A673 (cell line): Measurements from ENCODE around the gene FAM217A. TPM values are rescaled to one million over a fixed set of nuclear protein-coding genes. Genes with fewer than 3 reads are reported as not detected.

ENCODE experiments used
- BruUV-seq: library from RNA; stranded (reverse); fragments of 400-500 nt; replicated peaks from 2 replicates; lab custom pipeline; 2021; lab: Mats Ljungman, UMichigan
- CTCF ChIA-PET: fragments of 300-600 bp; sonication (Branson Sonifier 250); formaldehyde crosslinking; loops from one replicate; lab custom pipeline; 2022; ENCODE audit warnings: antibody characterized with exemption; lab: Charles Lee
- POLR2A ChIA-PET: fragments of 300-600 bp; sonication (Branson Sonifier 250); formaldehyde crosslinking; loops from one replicate; lab custom pipeline; 2022; ENCODE audit warnings: antibody characterized with exemption; ENCODE audit not compliant: low non-redundant PET; lab: Charles Lee
- DNase-seq: peaks from one replicate; pipeline ENCODE4 v3.0.0-alpha.2; 2015; ENCODE audit warnings: low spot score
- H3K27ac ChIP-seq: fragments of 200-600 bp; sonication (generic); 2 replicates; pipeline ENCODE4 v1.5.1; 2016; ENCODE audit warnings: mixed run types, low read depth, mild to moderate bottlenecking, mixed read lengths, antibody characterized with exemption, low read length; ENCODE audit not compliant: poor library complexity, severe bottlenecking
- H3K27me3 ChIP-seq: fragments of 200-600 bp; sonication (generic); replicated peaks from 2 replicates; pipeline ENCODE4 v1.6.1; 2017; ENCODE audit warnings: mixed run types, low read depth, mild to moderate bottlenecking, mixed read lengths, antibody characterized with exemption, low read length; ENCODE audit not compliant: insufficient read depth, poor library complexity
- H3K36me3 ChIP-seq: fragments of 200-600 bp; sonication (generic); 2 replicates; pipeline ENCODE4 v1.6.1; 2016; ENCODE audit warnings: mixed run types, mild to moderate bottlenecking, mixed read lengths, antibody characterized with exemption, low read length; ENCODE audit not compliant: insufficient read depth, poor library complexity, severe bottlenecking
- H3K4me1 ChIP-seq: fragments of 200-600 bp; sonication (generic); 2 replicates; pipeline ENCODE4 v1.6.1; 2017; ENCODE audit warnings: mixed run types, mild to moderate bottlenecking, mixed read lengths, antibody characterized with exemption, low read length; ENCODE audit not compliant: insufficient read depth, poor library complexity, severe bottlenecking
- H3K4me3 ChIP-seq: fragments of 200-600 bp; sonication (generic); 2 replicates; pipeline ENCODE4 v1.5.1; 2016; ENCODE audit warnings: low read depth, mixed run types, mild to moderate bottlenecking, mixed read lengths, low read length; ENCODE audit not compliant: poor library complexity, severe bottlenecking
- H3K9me3 ChIP-seq: fragments of 200-600 bp; sonication (generic); 2 replicates; pipeline ENCODE4 v1.6.1; 2016; ENCODE audit warnings: mixed run types, low read depth, mild to moderate bottlenecking, mixed read lengths, antibody characterized with exemption, low read length; ENCODE audit not compliant: poor library complexity, severe bottlenecking
- EZH2 ChIP-seq: fragments of 200-600 bp; sonication (generic); IDR thresholded peaks from 2 replicates; pipeline ENCODE4 v1.6.1; 2017; ENCODE audit warnings: borderline replicate concordance, low read depth, mild to moderate bottlenecking, mixed read lengths, antibody characterized with exemption, low read length; ENCODE audit not compliant: poor library complexity, severe bottlenecking
- intact Hi-C: fragments of 100-400 bp; cut with micrococcal nuclease; formaldehyde crosslinking; loops from one replicate; pipeline ENCODE4 v1.10.0; 2022; ENCODE audit not compliant: unreplicated experiment
- total RNA-seq: library from RNA; stranded (reverse); gene quantifications from 2 replicates; pipeline ENCODE4 v1.2.3, GENCODE V29; 2021
- TF ChIP-seq, protein P1 (sequence below): fragments of 300-800, 200-600 bp; sonication (generic); conservative IDR thresholded peaks from 2 replicates; pipeline ENCODE4 v1.5.1; 2017; ENCODE audit warnings: low read depth, mild to moderate bottlenecking, antibody characterized with exemption, low read length, moderate library complexity, mixed read lengths

Gene FAM217A
- total RNA-seq, 1 experiment from 2014 or later = not detected

DNA sequence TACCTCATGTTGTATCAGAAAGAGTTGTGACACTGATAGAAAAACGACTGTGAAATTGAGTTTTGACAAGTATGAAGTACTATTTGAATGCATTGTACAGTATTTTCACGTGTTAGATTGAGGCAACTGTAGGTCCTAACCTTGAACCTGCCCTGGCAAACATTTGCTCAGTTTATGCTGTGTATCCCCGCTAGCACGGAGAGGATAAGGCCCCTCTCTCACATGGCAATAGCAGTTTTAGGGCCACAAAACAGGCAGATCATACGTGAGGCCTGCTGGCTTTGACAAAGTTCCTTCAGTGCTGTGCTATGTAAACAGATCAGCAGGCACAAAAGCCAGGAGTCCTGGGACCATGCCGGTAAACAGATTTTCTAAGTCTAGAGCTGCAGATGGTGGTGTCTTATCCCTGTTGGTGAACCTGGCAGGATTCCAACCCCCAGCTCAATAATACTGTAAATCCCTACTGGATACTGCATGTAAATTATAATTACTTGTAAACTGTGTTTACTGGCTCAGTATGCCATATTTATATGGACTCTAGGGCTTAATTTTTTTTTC lies 23.8 kb upstream of the FAM217A start:
- Histone ChIP-seq H3K27ac (no peak overlapping the region), H3K4me3 (no peak overlapping the region), H3K27me3 (peaks cover 4% of the 10 kb centered on the region), H3K36me3 (no peaks in the 10 kb centered on the region), H3K4me1 (no peaks in the 10 kb centered on the region), H3K9me3 (no peaks in the 10 kb centered on the region)
- no peak for TF ChIP-seq EZH2
- TF ChIP-seq, protein P1, sequence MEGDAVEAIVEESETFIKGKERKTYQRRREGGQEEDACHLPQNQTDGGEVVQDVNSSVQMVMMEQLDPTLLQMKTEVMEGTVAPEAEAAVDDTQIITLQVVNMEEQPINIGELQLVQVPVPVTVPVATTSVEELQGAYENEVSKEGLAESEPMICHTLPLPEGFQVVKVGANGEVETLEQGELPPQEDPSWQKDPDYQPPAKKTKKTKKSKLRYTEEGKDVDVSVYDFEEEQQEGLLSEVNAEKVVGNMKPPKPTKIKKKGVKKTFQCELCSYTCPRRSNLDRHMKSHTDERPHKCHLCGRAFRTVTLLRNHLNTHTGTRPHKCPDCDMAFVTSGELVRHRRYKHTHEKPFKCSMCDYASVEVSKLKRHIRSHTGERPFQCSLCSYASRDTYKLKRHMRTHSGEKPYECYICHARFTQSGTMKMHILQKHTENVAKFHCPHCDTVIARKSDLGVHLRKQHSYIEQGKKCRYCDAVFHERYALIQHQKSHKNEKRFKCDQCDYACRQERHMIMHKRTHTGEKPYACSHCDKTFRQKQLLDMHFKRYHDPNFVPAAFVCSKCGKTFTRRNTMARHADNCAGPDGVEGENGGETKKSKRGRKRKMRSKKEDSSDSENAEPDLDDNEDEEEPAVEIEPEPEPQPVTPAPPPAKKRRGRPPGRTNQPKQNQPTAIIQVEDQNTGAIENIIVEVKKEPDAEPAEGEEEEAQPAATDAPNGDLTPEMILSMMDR = no peak
- no peak for DNase-seq
- no TSS peak for BruUV-seq
- intact Hi-C loops = no loop called here
- POLR2A ChIA-PET = no interaction called here
- CTCF ChIA-PET = interaction anchor here (0.6 kb wide), 1 partner anchor 19 kb away, joined by 3 read pairs; no protein-coding TSS in a partner anchor

DNA sequence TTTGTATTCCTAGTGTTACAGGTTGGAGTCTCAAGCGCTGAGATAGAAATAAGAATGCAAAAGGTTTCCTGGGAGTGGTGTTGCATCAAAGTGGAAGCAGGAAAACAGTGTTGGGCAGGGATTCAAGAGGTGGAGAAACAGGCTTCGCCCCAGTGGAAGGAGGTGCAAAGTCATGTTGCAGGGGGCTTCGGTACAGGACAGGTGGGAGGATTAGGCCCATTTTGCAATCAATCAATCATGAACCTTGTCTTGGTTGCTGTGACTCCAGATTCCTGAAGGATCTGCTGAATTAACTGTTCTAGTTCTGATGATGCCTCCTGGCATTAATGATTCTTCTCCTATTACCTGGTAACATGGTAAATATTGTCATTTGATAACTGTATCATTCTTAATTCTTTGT lies 22.4 kb upstream of the FAM217A start:
- H3K4me3 ChIP-seq = no peak overlapping the region
- H3K27me3 ChIP-seq = peaks cover 10% of the 10 kb centered on the region
- DNase-seq = no peak
- no peaks in the 10 kb centered on the region for H3K36me3 ChIP-seq
- POLR2A ChIA-PET = no interaction called here
- no TSS peak for BruUV-seq
- TF ChIP-seq EZH2 = no peak
- TF ChIP-seq, protein P1 = no peak
- intact Hi-C loops = no loop called here
- H3K9me3 ChIP-seq = no peaks in the 10 kb centered on the region
- no peaks in the 10 kb centered on the region for H3K4me1 ChIP-seq
- CTCF ChIA-PET = no interaction called here
- H3K27ac ChIP-seq = no peak overlapping the region

DNA sequence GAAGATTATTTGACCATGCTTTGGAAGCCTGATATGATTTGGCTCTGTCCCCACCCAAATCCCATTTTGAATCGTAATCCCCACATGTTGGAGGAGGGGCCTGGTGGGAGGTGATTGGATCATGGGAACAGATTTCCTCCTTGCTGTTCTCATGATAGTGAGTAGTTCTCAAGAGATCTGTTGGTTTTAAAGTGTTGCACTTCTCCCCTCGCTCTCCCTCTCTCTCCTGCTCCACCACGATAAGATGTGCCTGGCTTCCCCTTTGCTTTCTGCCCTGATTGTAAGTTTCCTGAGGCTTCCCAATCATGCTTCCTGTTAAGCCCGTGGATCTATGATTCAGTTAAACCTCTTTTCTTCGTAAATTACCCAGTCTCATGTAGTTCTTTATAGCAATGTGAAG lies 21.7 kb upstream of the FAM217A start:
- Histone ChIP-seq H3K27ac (no peak overlapping the region), H3K36me3 (no peaks in the 10 kb centered on the region), H3K4me3 (no peak overlapping the region), H3K9me3 (no peaks in the 10 kb centered on the region), H3K27me3 (peaks cover 17% of the 10 kb centered on the region), H3K4me1 (no peaks in the 10 kb centered on the region)
- TF ChIP-seq, protein P1 = no peak
- TF ChIP-seq EZH2 = no peak
- BruUV-seq = no TSS peak
- no peak for DNase-seq
- POLR2A ChIA-PET = no interaction called here
- intact Hi-C loops = no loop called here
- CTCF ChIA-PET = no interaction called here
